ENCODE data around the gene PTPRN2. TPM values are rescaled to one million over a fixed set of nuclear protein-coding genes. Genes with fewer than 3 reads are reported as not detected.

Gene PTPRN2
- polyA plus RNA-seq, 2 donors = 0.37 to 0.40 TPM

DNA sequence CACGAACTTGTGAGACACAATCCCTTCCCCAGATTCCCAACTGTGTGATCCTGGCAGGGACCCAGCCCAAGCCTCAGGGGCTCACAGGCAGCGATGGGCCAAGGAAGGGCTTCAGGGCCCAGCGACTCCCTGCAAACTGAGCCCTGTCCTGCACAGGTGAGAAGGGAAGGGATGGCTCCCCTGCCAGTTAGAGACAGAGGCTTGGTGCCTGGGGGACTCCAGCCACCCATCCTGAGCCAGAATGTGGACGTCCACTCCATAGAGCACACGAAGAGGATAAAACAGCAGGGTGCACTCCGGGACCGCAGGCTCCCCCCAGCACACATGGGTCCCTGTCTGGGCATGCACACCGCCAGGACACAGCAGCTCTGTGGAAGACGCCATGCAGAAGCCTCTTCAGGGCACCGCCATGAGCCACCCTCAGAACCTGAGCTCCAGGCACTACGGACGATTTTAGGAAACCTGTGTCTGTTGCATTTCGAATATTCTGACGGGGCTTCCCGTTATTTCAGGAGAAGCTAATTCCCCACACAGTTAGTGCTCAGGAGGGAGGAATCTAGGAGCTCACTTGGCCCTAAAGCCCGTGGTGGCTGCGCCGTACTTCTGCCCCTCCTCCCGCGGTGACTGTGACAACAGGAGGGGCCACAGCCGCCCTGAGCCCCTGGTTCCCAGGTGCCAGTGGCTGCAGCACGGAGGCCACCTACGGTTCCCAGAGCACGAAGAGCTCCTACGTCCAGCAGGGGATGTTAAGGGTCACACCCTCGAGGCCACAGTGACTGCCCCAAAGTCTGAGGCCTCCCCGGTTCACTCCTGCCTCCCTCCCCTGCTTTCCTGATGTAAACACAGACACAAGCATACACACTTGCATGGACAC is 326.0 kb downstream of the PTPRN2 start:
- Histone ChIP-seq H3K27me3 (ENCODE audit: control insufficient read depth in 1 of 2, insufficient read depth in 2 of 2, low read length in 2 of 2) (no peaks in the 10 kb centered on the region), H3K36me3 (ENCODE audit: control insufficient read depth in 2 of 2, insufficient read depth in 2 of 2, low read length in 1 of 2) (no peaks in the 10 kb centered on the region), H3K4me1 (ENCODE audit: control insufficient read depth in 2 of 2, insufficient read depth in 2 of 2, low read length in 1 of 2) (peaks cover 0 to 6% of the 10 kb centered on the region in 2 donors), H3K27ac (ENCODE audit: low read depth in 2 of 2, low read length in 1 of 2) (no peak overlapping the region), H3K9me3 (ENCODE audit: control insufficient read depth in 2 of 2, insufficient read depth in 1 of 2, low read depth in 1 of 2, low read length in 1 of 2) (peaks cover 3 to 14% of the 10 kb centered on the region in 2 donors), H3K4me3 (ENCODE audit: low read depth in 1 of 2, low read length in 2 of 2) (no peak overlapping the region)
- 86 to 88% methylated on average over 27 of the region's 27 CpGs for WGBS, 2 donors

DNA sequence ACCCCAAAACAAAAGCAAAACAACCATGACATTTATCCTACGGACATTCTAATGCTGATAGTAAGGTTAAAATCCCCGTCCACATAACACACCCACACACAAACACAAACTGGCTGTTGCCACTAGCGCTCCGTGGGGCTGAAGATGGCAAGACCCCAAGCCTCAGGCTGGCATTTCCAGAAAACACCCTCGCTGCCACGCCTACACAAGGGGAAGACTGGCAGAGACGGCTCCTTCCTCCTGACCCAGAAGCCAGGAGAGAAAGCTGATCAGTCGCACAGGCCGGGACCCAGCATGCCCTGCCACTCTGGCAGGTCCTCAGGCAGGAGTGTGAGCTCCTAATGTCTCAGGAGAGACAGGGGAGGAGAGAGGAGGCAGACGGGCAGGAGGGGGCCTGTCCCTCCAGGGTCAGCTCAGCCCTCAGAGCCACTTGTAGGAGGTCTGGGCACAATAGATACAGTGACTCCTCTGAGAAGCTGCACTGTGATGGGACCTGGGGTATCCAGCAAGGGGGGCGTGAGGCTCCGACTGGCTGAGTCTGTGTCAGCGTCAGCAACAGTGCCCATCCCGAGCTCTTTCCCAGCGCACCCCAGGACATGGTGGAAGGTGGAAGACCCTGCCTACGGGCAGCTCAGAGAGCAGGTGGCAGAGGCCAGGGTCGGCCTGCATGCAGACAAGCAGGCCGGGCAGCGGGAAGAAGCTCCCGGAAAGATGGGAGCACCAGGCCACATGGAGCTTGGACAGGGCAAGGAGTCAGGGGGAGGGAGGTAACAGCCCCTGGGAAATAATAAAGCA is 326.9 kb downstream of the PTPRN2 start:
- no peak overlapping the region for H3K27ac ChIP-seq (ENCODE audit: low read depth in 2 of 2, low read length in 1 of 2)
- no peaks in the 10 kb centered on the region for H3K36me3 ChIP-seq (ENCODE audit: control insufficient read depth in 2 of 2, insufficient read depth in 2 of 2, low read length in 1 of 2)
- H3K4me1 ChIP-seq (ENCODE audit: control insufficient read depth in 2 of 2, insufficient read depth in 2 of 2, low read length in 1 of 2) = peaks cover 0 to 3% of the 10 kb centered on the region in 2 donors
- 72 to 80% methylated on average over 20 of the region's 20 CpGs for WGBS, 2 donors
- no peak overlapping the region for H3K4me3 ChIP-seq (ENCODE audit: low read depth in 1 of 2, low read length in 2 of 2)
- H3K27me3 ChIP-seq (ENCODE audit: control insufficient read depth in 1 of 2, insufficient read depth in 2 of 2, low read length in 2 of 2) = no peaks in the 10 kb centered on the region
- peaks cover 2 to 14% of the 10 kb centered on the region in 2 donors for H3K9me3 ChIP-seq (ENCODE audit: control insufficient read depth in 2 of 2, insufficient read depth in 1 of 2, low read depth in 1 of 2, low read length in 1 of 2)

DNA sequence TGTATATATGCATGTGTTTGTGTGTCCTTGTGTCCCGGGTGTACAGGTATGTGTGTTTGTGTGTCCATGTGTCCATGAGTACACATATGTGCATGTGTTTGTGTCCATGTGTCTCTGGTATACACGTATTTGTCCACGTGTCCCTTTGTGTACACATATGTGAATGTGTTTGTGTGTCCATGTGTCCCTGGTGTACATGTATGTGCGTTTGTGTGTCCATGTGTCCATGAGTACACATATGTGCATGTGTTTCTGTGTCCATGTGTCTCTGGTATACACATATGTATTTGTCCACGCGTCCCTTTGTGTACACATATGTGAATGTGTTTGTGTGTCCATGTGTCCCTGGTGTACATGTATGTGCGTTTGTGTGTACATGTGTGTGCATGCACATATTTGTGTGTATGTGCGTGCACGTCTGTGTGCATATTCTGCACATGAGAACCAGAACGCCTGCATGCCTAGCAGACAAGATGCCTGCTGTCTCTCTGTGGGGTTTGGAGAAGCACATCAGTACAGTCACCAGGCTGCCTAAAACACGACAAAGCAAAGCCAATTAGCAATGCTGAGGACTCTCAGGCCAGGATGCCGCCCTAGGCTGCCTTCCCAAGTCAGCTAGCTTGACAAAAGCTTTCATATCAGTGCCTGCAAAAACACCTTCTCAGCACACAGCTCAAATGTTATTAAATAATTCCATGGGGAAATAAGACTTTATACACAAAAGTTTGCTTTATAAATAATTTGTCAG is 327.8 kb downstream of the PTPRN2 start:
- WGBS, 2 donors = 83 to 87% methylated on average over 12 of the region's 12 CpGs
- Histone ChIP-seq H3K27ac (ENCODE audit: low read depth in 2 of 2, low read length in 1 of 2) (no peak overlapping the region), H3K4me3 (ENCODE audit: low read depth in 1 of 2, low read length in 2 of 2) (no peak overlapping the region), H3K4me1 (ENCODE audit: control insufficient read depth in 2 of 2, insufficient read depth in 2 of 2, low read length in 1 of 2) (peaks cover 0 to 3% of the 10 kb centered on the region in 2 donors), H3K9me3 (ENCODE audit: control insufficient read depth in 2 of 2, insufficient read depth in 1 of 2, low read depth in 1 of 2, low read length in 1 of 2) (peaks cover 0 to 14% of the 10 kb centered on the region in 2 donors), H3K36me3 (ENCODE audit: control insufficient read depth in 2 of 2, insufficient read depth in 2 of 2, low read length in 1 of 2) (no peaks in the 10 kb centered on the region), H3K27me3 (ENCODE audit: control insufficient read depth in 1 of 2, insufficient read depth in 2 of 2, low read length in 2 of 2) (no peaks in the 10 kb centered on the region)

DNA sequence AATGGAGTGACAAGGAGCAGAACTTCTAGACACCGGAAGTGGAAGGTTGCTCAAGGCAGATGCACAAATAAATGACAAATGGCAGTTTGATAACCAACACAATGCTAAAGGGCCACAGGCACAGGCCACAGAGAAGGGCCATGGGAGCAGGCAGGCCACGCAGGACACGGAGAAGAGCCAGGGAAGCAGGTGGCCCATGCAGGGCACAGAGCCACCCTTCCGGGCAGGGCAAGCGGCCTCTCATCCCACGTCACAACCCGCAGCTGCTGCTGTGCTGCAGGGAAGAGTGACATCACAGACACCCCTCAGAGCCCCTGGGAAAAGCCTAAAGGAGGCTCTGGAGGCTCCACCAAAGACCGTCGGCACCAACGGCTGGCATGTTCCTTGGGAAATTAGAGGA is 328.5 kb downstream of the PTPRN2 start:
- Histone ChIP-seq H3K4me3 (ENCODE audit: low read depth in 1 of 2, low read length in 2 of 2) (no peak overlapping the region), H3K4me1 (ENCODE audit: control insufficient read depth in 2 of 2, insufficient read depth in 2 of 2, low read length in 1 of 2) (peaks cover 0 to 3% of the 10 kb centered on the region in 2 donors), H3K27me3 (ENCODE audit: control insufficient read depth in 1 of 2, insufficient read depth in 2 of 2, low read length in 2 of 2) (no peaks in the 10 kb centered on the region), H3K27ac (ENCODE audit: low read depth in 2 of 2, low read length in 1 of 2) (no peak overlapping the region), H3K36me3 (ENCODE audit: control insufficient read depth in 2 of 2, insufficient read depth in 2 of 2, low read length in 1 of 2) (no peaks in the 10 kb centered on the region), H3K9me3 (ENCODE audit: control insufficient read depth in 2 of 2, insufficient read depth in 1 of 2, low read depth in 1 of 2, low read length in 1 of 2) (peaks cover 0 to 14% of the 10 kb centered on the region in 2 donors)
- WGBS, 2 donors = 92 to 95% methylated on average over 10 of the region's 10 CpGs

DNA sequence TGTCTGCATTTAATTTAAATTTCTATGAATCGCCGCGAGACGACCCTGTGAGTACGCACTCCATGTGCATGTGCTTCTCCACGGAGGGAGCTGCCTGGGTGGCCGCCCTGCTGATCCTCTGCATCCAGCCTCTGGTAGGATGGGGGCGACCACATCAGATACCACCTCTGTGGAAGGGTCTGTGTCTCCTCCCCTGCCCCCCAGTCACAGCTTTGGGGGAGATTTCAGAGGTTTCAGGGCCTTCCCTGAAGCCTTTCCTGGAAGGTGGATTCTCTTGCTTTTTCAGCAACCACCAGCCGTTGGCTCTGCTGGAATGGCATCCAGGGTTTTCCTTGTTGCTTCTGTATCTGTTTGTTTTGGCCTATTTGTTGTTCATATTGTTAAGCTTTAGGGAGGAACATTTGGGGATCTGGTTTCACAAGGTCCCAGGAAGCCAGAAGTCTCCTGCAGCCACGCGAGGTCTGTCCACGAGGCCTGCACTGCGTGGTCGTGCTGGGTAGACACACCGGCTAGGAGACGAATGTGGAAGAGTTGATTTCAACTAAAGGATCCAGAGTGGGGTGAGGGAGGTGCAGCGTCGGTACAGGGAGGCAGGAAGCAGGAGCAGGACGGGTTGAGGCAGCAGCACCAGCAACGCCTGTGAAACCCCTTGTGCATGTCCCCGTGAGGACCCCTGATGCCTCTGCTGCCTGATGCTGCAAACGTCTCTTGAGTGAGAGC is 329.1 kb downstream of the PTPRN2 start:
- H3K36me3 ChIP-seq (ENCODE audit: control insufficient read depth in 2 of 2, insufficient read depth in 2 of 2, low read length in 1 of 2) = no peaks in the 10 kb centered on the region
- H3K27ac ChIP-seq (ENCODE audit: low read depth in 2 of 2, low read length in 1 of 2) = no peak overlapping the region
- 90 to 91% methylated on average over 22 of the region's 22 CpGs for WGBS, 2 donors
- H3K9me3 ChIP-seq (ENCODE audit: control insufficient read depth in 2 of 2, insufficient read depth in 1 of 2, low read depth in 1 of 2, low read length in 1 of 2) = peaks cover 0 to 14% of the 10 kb centered on the region in 2 donors
- H3K4me1 ChIP-seq (ENCODE audit: control insufficient read depth in 2 of 2, insufficient read depth in 2 of 2, low read length in 1 of 2) = peaks cover 0 to 3% of the 10 kb centered on the region in 2 donors
- H3K4me3 ChIP-seq (ENCODE audit: low read depth in 1 of 2, low read length in 2 of 2) = no peak overlapping the region
- H3K27me3 ChIP-seq (ENCODE audit: control insufficient read depth in 1 of 2, insufficient read depth in 2 of 2, low read length in 2 of 2) = no peaks in the 10 kb centered on the region

DNA sequence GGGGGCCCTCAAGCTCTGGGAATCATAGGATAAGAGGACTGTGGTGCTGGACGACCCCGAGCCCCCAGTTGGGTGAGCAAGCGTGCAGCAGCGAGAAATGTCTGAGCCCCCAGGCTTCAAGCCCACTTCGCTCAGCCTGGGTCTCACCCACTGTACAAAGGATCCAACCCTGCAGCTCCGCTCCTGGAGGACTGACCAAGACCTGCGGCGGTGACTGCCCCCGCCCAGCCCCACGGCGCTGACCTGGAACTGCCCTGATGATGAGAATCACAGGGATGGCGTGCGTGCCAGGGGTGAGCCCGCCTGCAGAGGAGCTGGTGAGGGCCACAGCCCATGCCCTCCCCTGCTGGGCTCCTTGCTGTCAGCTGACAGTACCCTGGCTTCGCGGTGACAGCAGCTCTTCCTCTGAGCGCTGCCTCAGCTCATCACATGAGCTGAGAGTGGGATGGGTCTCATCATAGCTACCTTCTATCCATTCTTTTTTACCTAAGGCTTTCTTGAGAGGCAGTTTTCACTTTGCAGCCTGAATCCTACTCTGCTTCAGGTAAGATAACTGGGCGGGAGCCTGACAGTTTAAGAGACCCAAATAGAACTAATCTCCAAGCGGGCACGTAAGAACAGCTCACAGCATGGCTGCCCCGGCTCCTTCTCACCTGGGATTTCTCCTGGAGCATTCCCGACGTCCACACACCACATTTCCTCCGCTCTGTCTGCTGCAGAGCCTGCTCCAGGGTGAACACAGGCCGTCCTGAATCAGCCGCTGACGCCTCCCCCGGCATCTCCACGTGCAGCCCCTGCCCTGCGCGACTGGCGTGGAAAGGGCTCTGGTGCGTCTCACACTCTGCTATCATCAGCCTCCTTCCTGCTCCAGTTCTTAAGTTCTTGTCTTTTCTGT is 329.9 kb downstream of the PTPRN2 start:
- Histone ChIP-seq H3K4me3 (ENCODE audit: low read depth in 1 of 2, low read length in 2 of 2) (no peak overlapping the region), H3K9me3 (ENCODE audit: control insufficient read depth in 2 of 2, insufficient read depth in 1 of 2, low read depth in 1 of 2, low read length in 1 of 2) (peaks cover 0 to 9% of the 10 kb centered on the region in 2 donors), H3K36me3 (ENCODE audit: control insufficient read depth in 2 of 2, insufficient read depth in 2 of 2, low read length in 1 of 2) (no peaks in the 10 kb centered on the region), H3K4me1 (ENCODE audit: control insufficient read depth in 2 of 2, insufficient read depth in 2 of 2, low read length in 1 of 2) (peaks cover 0 to 3% of the 10 kb centered on the region in 2 donors), H3K27ac (ENCODE audit: low read depth in 2 of 2, low read length in 1 of 2) (no peak overlapping the region), H3K27me3 (ENCODE audit: control insufficient read depth in 1 of 2, insufficient read depth in 2 of 2, low read length in 2 of 2) (no peaks in the 10 kb centered on the region)
- WGBS, 2 donors = 93 to 94% methylated on average over 33 of the region's 33 CpGs

DNA sequence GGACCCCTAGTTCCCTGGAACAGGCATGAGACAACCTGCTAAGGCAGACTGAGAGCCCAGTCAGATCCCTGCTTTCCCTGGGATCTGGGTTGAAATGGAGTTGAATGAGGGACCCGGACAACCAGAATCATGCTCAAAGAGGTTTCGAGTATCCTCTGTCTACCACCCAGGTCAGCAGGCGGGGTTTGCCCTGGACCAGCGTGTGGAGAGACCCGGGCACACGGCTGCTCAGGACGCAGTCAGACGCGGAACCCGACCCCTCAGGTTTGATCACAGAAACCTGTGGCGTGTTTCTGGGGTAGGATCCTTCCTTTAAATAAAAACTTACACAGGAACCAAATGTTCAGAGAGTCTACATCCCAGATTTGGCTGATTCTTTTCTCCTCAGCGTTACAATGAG is 330.6 kb downstream of the PTPRN2 start:
- peaks cover 0 to 3% of the 10 kb centered on the region in 2 donors for H3K4me1 ChIP-seq (ENCODE audit: control insufficient read depth in 2 of 2, insufficient read depth in 2 of 2, low read length in 1 of 2)
- H3K27ac ChIP-seq (ENCODE audit: low read depth in 2 of 2, low read length in 1 of 2) = no peak overlapping the region
- no peaks in the 10 kb centered on the region for H3K36me3 ChIP-seq (ENCODE audit: control insufficient read depth in 2 of 2, insufficient read depth in 2 of 2, low read length in 1 of 2)
- 92 to 95% methylated on average over 12 of the region's 12 CpGs for WGBS, 2 donors
- no peaks in the 10 kb centered on the region for H3K27me3 ChIP-seq (ENCODE audit: control insufficient read depth in 1 of 2, insufficient read depth in 2 of 2, low read length in 2 of 2)
- H3K4me3 ChIP-seq (ENCODE audit: low read depth in 1 of 2, low read length in 2 of 2) = no peak overlapping the region
- H3K9me3 ChIP-seq (ENCODE audit: control insufficient read depth in 2 of 2, insufficient read depth in 1 of 2, low read depth in 1 of 2, low read length in 1 of 2) = peaks cover 0 to 5% of the 10 kb centered on the region in 2 donors

DNA sequence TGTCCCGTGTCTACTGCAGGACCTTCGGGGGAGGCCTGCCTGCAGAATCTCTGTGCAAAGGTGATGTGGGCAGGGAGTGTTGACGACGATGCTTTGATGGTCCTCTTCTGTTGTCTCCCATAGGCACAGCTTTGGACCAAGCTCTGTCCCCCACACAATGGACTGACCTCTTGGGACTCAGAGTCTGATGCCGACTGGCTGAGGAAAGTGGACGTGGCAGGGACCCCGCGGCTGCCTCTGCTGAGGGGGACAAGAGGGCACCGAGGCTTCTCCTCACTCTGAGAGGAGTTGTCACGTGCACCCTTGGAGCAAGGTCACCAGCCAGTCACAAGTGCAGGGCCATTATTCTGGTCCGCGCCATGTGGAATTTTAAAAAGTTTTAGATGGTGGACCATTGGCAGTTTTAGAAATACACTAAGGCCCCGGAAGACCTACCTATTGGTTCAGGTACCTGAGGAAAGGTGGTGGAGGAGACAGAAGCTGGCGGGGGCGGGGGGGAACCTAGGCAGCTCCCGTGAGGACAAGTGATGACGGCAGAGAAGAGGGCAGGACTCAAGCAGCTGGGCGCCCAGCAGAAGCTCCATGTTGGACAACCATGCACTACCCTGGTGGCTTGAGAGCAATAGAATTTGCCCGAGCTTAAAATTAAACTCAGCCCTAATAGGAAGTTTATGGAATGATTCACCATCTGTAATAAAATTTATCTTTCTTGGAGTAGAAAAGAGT is 331.4 kb downstream of the PTPRN2 start:
- Histone ChIP-seq H3K27ac (ENCODE audit: low read depth in 2 of 2, low read length in 1 of 2) (no peak overlapping the region), H3K36me3 (ENCODE audit: control insufficient read depth in 2 of 2, insufficient read depth in 2 of 2, low read length in 1 of 2) (no peaks in the 10 kb centered on the region), H3K4me1 (ENCODE audit: control insufficient read depth in 2 of 2, insufficient read depth in 2 of 2, low read length in 1 of 2) (peaks cover 0 to 3% of the 10 kb centered on the region in 2 donors), H3K27me3 (ENCODE audit: control insufficient read depth in 1 of 2, insufficient read depth in 2 of 2, low read length in 2 of 2) (no peaks in the 10 kb centered on the region), H3K9me3 (ENCODE audit: control insufficient read depth in 2 of 2, insufficient read depth in 1 of 2, low read depth in 1 of 2, low read length in 1 of 2) (peaks cover 0 to 4% of the 10 kb centered on the region in 2 donors), H3K4me3 (ENCODE audit: low read depth in 1 of 2, low read length in 2 of 2) (no peak overlapping the region)
- 87 to 88% methylated on average over 19 of the region's 19 CpGs for WGBS, 2 donors
